Mucosa of descending colon (tissue), 3 donors: ENCODE measurements around the gene RHOBTB1. TPM values are rescaled to one million over a fixed set of nuclear protein-coding genes. Genes with fewer than 3 reads are reported as not detected.

Experiments used
- ATAC-seq: fragments of 200-7000 bp; cut with Tn5 transposase; one replicate; pipeline ENCODE4 v1.9.1; 2020; ENCODE audit warnings: mild to moderate bottlenecking, moderate library complexity
- DNase-seq, 3 donors: peaks; one replicate each; pipeline ENCODE4 v3.0.0-alpha.2; 2020
- H3K36me3 ChIP-seq: fragments of 200-600 bp; one replicate; pipeline ENCODE4 v1.8.0; 2021; ENCODE audit warnings: low read depth, mild to moderate bottlenecking
- H3K4me1 ChIP-seq: fragments of 200-600 bp; one replicate; pipeline ENCODE4 v1.8.0; 2021; ENCODE audit warnings: low read depth, mild to moderate bottlenecking
- H3K4me3 ChIP-seq: fragments of 200-600 bp; one replicate; pipeline ENCODE4 v1.8.0; 2021; ENCODE audit warnings: mild to moderate bottlenecking
- H3K9me3 ChIP-seq: fragments of 200-600 bp; one replicate; pipeline ENCODE4 v1.8.0; 2021; ENCODE audit warnings: mild to moderate bottlenecking
- intact Hi-C, 2 donors: fragments of 100-400 bp; cut with DNase I in 1 of 2; cut with micrococcal nuclease in 1 of 2; formaldehyde crosslinking; loops; one replicate each; pipeline versions ENCODE4 v1.11.0 to v1.11.1; 2022; cut with DNase I, micrococcal nuclease
- total RNA-seq, 3 donors: library from RNA; stranded (reverse); fragmentation: NEBNext Ultra II Directional in 2 of 3; extraction: Animal tissue kit (Norgen Biotek cat#: 25700) in 2 of 3; gene quantifications; one replicate each; pipeline versions ENCODE4 v1.2.1 to v1.2.4, GENCODE V29; 2021 to 2023
- TF ChIP-seq, protein P1 (sequence below): fragments of 200-600 bp; IDR thresholded peaks from one replicate; pipeline ENCODE4 v1.8.0; 2022; ENCODE audit warnings: antibody characterized with exemption, mild to moderate bottlenecking
- donor health status: DM: no; HTN: no; CAD: no; lungs with moderate emphysema.
- donor health status: DM: no; HTN: no; CAD: no.
- donor health status: DM: no; HTN: yes; CAD: no.

The RHOBTB1 gene
- total RNA-seq, 3 donors from 2014 or later: 5.8 to 8.0 (median 6.9) TPM

DNA sequence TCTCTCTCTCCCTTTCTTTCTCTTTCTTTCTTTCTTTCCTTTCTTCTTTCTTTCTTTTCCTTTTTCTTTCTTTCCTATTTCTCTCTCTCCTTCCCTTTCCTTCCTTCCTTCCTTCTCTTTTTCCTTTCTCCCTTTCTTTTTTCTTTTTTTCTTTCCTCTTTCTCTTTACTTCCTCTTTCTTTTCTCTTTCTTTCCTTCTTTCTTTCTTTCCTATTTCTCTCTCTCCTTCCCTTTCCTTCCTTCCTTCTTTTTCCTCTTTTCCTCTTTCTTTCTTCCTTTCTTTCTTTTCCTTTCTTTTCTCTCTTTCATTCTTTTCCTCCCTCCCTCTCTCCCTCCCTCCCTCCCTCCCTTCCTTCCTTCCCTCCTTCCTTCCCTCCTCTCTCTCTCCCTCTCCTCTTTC, 81.5 kb downstream of the RHOBTB1 start:
- Histone ChIP-seq H3K4me1 (no peaks in the 10 kb centered on the region), H3K9me3 (no peaks in the 10 kb centered on the region), H3K4me3 (no peak overlapping the region), H3K36me3 (no peaks in the 10 kb centered on the region)
- intact Hi-C loops: no loop called here
- TF ChIP-seq, protein P1, sequence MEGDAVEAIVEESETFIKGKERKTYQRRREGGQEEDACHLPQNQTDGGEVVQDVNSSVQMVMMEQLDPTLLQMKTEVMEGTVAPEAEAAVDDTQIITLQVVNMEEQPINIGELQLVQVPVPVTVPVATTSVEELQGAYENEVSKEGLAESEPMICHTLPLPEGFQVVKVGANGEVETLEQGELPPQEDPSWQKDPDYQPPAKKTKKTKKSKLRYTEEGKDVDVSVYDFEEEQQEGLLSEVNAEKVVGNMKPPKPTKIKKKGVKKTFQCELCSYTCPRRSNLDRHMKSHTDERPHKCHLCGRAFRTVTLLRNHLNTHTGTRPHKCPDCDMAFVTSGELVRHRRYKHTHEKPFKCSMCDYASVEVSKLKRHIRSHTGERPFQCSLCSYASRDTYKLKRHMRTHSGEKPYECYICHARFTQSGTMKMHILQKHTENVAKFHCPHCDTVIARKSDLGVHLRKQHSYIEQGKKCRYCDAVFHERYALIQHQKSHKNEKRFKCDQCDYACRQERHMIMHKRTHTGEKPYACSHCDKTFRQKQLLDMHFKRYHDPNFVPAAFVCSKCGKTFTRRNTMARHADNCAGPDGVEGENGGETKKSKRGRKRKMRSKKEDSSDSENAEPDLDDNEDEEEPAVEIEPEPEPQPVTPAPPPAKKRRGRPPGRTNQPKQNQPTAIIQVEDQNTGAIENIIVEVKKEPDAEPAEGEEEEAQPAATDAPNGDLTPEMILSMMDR: no peak
- ATAC-seq (no peak), DNase-seq (no peak)

DNA sequence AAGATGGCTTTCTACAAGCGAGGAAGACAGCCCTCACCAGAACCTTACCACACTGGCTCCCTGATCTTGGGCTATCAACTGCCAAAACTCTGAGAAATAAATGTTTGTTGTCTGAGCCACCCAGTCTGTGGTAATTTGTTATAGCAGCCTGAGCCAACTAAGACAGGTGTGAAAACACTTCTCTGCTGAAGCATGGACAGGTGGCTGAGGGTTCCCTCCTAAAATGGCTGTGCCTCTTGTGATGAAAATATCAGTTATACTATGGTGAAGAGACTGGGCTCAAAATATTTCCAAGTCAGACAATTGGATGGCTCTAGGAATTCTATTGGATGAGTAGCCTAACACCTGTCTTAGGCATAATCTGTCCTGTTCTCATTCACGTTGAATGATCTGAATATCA, 87.6 kb downstream of the RHOBTB1 start:
- Histone ChIP-seq H3K36me3 (no peaks in the 10 kb centered on the region), H3K4me3 (no peak overlapping the region), H3K4me1 (no peaks in the 10 kb centered on the region), H3K9me3 (no peaks in the 10 kb centered on the region)
- intact Hi-C loops: no loop called here
- no peak for ATAC-seq
- TF ChIP-seq, protein P1: no peak
- no peak for DNase-seq

GRCh38 chr10:60853637-60854036, 90.3 kb downstream of the RHOBTB1 start:
- no peaks in the 10 kb centered on the region for H3K4me1 ChIP-seq
- no peak for DNase-seq
- H3K36me3 ChIP-seq: no peaks in the 10 kb centered on the region
- intact Hi-C loops: no loop called here
- TF ChIP-seq, protein P1: no peak
- ATAC-seq: no peak
- H3K9me3 ChIP-seq: no peaks in the 10 kb centered on the region
- H3K4me3 ChIP-seq: no peak overlapping the region

- no peaks in the 10 kb centered on the region for H3K36me3 ChIP-seq
- H3K4me1 ChIP-seq: no peaks in the 10 kb centered on the region
- H3K9me3 ChIP-seq: no peaks in the 10 kb centered on the region
- DNase-seq (no peak), ATAC-seq (no peak)
- TF ChIP-seq, protein P1: no peak
- no peak overlapping the region for H3K4me3 ChIP-seq
- intact Hi-C loops: no loop called here
Observed at GRCh38 chr10:60853107-60853506, 90.9 kb downstream of the RHOBTB1 start.

- no peaks in the 10 kb centered on the region for H3K36me3 ChIP-seq
- TF ChIP-seq, protein P1: no peak
- intact Hi-C loops: no loop called here
- H3K4me3 ChIP-seq: no peak overlapping the region
- H3K9me3 ChIP-seq: no peaks in the 10 kb centered on the region
- ATAC-seq (no peak), DNase-seq (no peak)
- no peaks in the 10 kb centered on the region for H3K4me1 ChIP-seq
Observed at GRCh38 chr10:60849740-60850139, 94.2 kb downstream of the RHOBTB1 start.

GRCh38 chr10:60849217-60849616, 94.8 kb downstream of the RHOBTB1 start:
- H3K4me3 ChIP-seq: no peak overlapping the region
- ATAC-seq: no peak
- DNase-seq: no peak
- H3K36me3 ChIP-seq: no peaks in the 10 kb centered on the region
- intact Hi-C loops: no loop called here
- H3K9me3 ChIP-seq: no peaks in the 10 kb centered on the region
- no peaks in the 10 kb centered on the region for H3K4me1 ChIP-seq
- TF ChIP-seq, protein P1: no peak
